ENCODE results near the gene ARMC7.

Gene ARMC7

DNA sequence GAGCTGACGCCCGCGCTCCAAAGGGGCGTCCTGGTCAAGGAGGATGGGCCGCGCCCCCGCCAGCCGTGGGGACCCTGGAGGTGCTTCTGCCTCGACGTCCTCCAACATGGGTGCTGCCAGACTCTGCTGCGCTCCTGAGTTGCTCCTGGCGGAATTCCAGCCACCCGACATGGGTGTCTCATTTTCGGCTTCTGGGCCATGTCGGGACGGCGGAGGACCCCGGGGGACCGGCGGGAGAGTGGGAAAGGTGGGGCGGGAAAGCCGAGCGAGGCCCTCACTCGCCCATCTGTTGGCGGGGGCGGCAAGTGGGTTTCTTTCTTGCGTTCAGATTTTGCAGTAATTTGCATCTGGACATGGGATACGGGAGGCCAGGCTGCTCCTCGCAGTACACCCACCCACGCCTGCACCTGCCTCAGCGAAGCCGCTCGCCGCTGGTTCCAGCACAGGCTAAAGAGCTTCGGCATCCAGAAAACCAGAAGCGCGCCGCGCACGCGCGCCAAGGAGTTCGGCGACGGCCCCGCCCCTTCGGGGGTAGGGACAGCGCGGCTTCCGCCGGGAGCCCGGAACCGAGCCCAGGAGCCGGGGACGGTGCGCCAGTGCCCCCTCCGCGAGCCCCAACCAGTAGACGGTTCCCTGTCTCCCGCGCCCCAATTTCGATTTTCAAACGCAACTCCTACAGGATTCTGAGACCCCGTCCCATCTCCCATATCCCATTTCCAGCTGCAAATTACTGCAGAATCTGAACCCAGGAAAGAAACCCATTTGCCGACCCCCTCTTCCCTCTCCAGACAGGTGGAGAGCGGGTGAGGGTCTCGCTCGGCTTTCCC lies at the start of gene ARMC7:
TSS of gene ARMC7 (plus strand) at position 563 of the 827 bp plus-strand sequence. CDS start 320 bp downstream, outside the sequence.
- peak within 1 kb of the TSS; percentile 79 for H3K4me3 ChIP-seq (ENCODE audit: low read depth, low read length)
- TF ChIP-seq, protein P1, sequence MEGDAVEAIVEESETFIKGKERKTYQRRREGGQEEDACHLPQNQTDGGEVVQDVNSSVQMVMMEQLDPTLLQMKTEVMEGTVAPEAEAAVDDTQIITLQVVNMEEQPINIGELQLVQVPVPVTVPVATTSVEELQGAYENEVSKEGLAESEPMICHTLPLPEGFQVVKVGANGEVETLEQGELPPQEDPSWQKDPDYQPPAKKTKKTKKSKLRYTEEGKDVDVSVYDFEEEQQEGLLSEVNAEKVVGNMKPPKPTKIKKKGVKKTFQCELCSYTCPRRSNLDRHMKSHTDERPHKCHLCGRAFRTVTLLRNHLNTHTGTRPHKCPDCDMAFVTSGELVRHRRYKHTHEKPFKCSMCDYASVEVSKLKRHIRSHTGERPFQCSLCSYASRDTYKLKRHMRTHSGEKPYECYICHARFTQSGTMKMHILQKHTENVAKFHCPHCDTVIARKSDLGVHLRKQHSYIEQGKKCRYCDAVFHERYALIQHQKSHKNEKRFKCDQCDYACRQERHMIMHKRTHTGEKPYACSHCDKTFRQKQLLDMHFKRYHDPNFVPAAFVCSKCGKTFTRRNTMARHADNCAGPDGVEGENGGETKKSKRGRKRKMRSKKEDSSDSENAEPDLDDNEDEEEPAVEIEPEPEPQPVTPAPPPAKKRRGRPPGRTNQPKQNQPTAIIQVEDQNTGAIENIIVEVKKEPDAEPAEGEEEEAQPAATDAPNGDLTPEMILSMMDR (IDR thresholded peaks at IDR 0.05; ENCODE audit: low read depth, low read length), result no peak

DNA sequence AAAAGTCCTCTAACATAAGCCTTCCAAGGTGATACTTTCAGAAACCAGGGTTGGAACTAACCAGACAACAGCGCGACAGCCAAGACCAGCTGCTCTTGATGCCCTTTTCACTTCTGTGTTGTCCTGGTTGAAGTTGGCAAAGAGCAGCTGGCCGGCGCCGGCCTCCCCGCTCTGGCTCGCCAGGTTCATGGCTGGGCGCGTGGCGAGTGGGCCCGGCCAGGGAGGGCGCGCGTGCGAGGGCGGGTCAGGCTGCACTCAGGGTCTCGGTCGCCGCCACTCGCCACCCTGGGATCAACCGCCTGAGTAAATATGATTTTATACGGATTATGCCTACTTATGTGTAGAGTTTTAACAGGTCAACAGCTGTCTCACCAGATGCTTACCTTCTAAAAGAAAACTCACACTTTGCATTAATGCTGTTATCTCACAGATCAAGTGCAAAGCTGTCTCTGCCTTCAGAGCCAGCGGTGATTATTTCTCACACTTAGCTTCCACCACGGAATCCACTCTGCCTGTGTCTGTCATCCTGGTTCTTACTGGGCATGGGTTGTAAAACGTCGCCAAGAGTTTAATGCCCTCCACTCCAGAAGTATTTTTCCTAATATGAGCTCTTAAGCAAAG lies 49.2 kb upstream of the ARMC7 start:
- no peak overlapping the region for H3K4me3 ChIP-seq (ENCODE audit: low read depth, low read length)
- TF ChIP-seq, protein P1 (IDR thresholded peaks at IDR 0.05; ENCODE audit: low read depth, low read length), result no peak

DNA sequence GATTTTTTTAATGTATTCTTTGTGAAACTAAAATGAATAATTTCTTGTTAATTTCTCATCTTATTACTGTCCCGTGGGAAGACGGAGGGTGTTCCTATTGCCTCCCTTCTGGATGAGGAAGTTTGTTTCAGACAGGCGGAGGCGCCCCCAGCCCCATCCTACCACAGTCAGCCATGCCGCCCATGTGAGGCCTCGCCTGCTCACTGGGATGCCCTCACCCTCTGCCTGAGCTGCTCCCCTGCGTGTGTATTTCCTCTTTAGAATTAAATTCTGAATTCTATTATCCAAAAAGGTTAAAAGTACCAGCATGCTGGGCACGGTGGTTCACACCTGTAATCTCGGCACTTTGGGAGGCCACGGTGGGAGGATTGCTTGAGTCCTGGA lies 48.7 kb upstream of the ARMC7 start:
- TF ChIP-seq, protein P1 (IDR thresholded peaks at IDR 0.05; ENCODE audit: low read depth, low read length), result no peak
- H3K4me3 ChIP-seq (ENCODE audit: low read depth, low read length), result no peak overlapping the region

DNA sequence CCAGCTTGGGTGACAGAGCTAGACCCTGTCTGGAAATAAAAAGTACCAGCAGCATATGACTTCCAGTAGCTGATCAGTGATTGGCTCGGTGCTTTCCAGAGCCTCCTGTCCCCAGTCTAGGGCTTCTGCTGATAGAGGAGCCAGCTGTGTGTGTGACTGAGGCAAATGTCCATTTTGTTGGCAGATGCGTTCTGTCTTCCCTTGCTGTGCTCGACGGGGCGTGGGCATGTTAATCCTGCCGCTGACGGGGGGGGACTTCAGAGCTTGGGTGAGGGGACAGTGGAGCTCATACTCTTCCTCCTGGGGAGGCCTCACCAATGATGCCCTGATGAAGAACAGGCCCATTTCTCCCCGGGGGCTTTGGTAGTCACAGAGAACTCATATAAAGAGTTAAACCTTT lies 48.2 kb upstream of the ARMC7 start:
- TF ChIP-seq, protein P1 (IDR thresholded peaks at IDR 0.05; ENCODE audit: low read depth, low read length), result no peak
- no peak overlapping the region for H3K4me3 ChIP-seq (ENCODE audit: low read depth, low read length)

DNA sequence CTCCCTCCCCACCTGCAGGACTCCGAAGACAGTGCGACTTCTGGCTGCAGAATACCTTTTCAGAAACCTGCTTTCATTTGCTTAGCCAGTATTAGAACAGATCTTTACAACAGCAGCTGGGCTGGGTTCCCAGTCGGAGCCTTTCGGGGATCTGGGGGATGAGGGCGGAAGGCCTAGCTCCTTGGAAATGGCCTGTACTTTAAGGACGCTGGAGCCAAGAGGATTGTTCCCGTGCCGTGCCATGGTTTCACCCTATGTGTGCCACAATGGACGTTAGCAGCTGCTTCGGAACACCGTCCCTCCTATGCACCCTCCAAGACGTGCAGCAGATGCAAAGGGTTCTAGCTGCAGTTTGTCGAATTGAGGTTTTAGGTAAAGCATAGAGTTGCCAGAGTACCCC lies 46.6 kb upstream of the ARMC7 start:
- no peak overlapping the region for H3K4me3 ChIP-seq (ENCODE audit: low read depth, low read length)
- TF ChIP-seq, protein P1 (IDR thresholded peaks at IDR 0.05; ENCODE audit: low read depth, low read length), result no peak

DNA sequence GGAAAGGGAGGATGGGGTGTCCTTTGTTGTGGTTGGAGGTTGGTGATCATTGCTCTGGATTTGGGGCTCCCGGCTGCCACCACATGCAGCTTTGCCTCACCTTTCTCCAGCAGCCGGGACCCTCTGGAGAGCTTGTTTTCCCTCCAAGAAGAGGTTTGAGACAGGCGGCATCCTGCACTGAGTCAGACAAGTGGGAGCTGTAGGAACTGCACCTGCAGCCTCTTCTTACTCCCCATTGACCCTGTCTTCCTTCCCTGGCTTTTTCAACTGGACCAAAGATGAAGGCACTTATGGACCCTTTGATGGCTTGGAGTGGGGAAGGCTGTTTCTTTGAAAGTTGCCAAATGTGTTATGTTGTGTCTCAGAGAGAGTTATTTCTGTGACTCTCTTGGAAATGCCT lies 46.1 kb upstream of the ARMC7 start:
- no peak overlapping the region for H3K4me3 ChIP-seq (ENCODE audit: low read depth, low read length)
- TF ChIP-seq, protein P1 (IDR thresholded peaks at IDR 0.05; ENCODE audit: low read depth, low read length), result no peak

DNA sequence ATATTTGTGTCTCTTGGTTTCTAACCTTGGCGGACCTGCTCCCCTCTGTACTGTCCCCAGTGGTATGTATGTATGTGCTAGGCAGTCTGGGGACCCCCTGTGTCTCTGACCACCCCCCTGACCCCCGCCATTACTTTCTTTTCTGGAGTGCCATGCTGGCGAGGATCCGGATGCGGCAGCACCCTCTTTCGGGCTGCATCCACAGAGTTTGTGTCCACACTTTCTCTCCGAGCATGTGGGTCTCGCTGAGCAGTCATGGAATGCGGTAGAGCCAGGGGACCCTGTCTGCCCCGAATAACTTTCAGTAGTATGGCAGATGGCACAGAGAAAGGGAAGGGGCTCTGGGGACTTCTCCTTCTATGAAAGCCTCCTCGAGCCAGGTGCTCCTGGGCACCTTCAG lies 45.7 kb upstream of the ARMC7 start:
- no peak overlapping the region for H3K4me3 ChIP-seq (ENCODE audit: low read depth, low read length)
- TF ChIP-seq, protein P1 (IDR thresholded peaks at IDR 0.05; ENCODE audit: low read depth, low read length), result no peak

Measured in WI38 (cell line).